ENCODE data around the gene INTS1.

Gene INTS1

DNA sequence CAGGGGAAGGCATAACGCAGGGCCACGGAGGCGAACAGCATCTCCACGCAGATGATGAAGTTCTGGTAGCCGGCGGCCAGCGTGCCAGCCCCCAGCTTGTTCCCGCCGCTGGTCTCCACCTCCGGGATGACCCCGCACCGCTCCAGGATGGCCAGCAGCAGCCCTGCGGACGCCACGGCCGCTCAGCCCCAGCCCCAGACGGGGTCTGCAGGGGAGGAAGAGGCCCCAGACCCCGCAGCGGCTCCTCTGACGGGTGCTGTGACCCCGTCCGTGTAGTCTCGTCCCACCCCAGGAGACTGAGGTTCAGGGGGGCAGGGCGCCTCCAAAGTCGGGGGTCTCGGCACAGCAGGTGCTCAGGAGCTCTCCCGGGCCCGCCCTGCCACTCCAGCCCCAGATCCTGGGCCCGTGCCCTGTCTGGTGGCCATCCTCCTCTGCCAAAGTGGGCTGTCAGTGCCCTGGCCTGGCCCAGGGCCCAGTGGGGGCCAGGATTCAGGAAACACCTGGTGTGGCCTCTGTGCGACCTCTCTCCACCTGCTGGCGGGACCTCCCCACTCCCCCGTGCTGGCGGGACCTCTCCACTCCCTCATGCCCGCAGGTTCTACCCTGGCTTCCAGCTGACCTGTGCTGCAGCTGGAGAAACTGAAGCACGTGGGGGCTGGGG, 43.7 kb upstream of the INTS1 start:
- Histone ChIP-seq H3K9ac (no peak overlapping the region), H3K4me1 (no peaks in the 10 kb centered on the region), H3K9me3 (ENCODE audit: control insufficient read depth, low read length) (no peaks in the 10 kb centered on the region), H3K27ac (no peak overlapping the region), H3K27me3 (ENCODE audit: control insufficient read depth, insufficient read depth, low read length) (no peaks in the 10 kb centered on the region), H3K4me3 (ENCODE audit: low read depth, low read length) (no peak overlapping the region), H2AFZ (no peak overlapping the region), H3K79me2 (no peaks in the 10 kb centered on the region), H3K36me3 (ENCODE audit: control insufficient read depth, insufficient read depth, low read length) (no peaks in the 10 kb centered on the region), H3K4me2 (ENCODE audit: low read length) (no peak overlapping the region)
- TF ChIP-seq CTCF (IDR thresholded peaks at IDR 0.05), result no peak

GRCh38 chr7:1546909-1547776, 43.0 kb upstream of the INTS1 start:
- no peaks in the 10 kb centered on the region for H3K4me1 ChIP-seq
- no peaks in the 10 kb centered on the region for H3K9me3 ChIP-seq (ENCODE audit: control insufficient read depth, low read length)
- TF ChIP-seq CTCF (IDR thresholded peaks at IDR 0.05), result no peak
- H3K9ac ChIP-seq, result no peak overlapping the region
- no peak overlapping the region for H3K4me2 ChIP-seq (ENCODE audit: low read length)
- no peaks in the 10 kb centered on the region for H3K27me3 ChIP-seq (ENCODE audit: control insufficient read depth, insufficient read depth, low read length)
- H2AFZ ChIP-seq, result no peak overlapping the region
- H3K79me2 ChIP-seq, result no peaks in the 10 kb centered on the region
- H3K36me3 ChIP-seq (ENCODE audit: control insufficient read depth, insufficient read depth, low read length), result no peaks in the 10 kb centered on the region
- no peak overlapping the region for H3K4me3 ChIP-seq (ENCODE audit: low read depth, low read length)
- H3K27ac ChIP-seq, result no peak overlapping the region

GRCh38 chr7:1546274-1546908, 42.2 kb upstream of the INTS1 start:
- Histone ChIP-seq H3K4me2 (ENCODE audit: low read length) (no peak overlapping the region), H3K9ac (no peak overlapping the region), H3K27ac (no peak overlapping the region), H3K4me1 (no peaks in the 10 kb centered on the region), H2AFZ (no peak overlapping the region), H3K4me3 (ENCODE audit: low read depth, low read length) (no peak overlapping the region), H3K79me2 (no peaks in the 10 kb centered on the region), H3K27me3 (ENCODE audit: control insufficient read depth, insufficient read depth, low read length) (no peaks in the 10 kb centered on the region), H3K9me3 (ENCODE audit: control insufficient read depth, low read length) (no peaks in the 10 kb centered on the region), H3K36me3 (ENCODE audit: control insufficient read depth, insufficient read depth, low read length) (no peaks in the 10 kb centered on the region)
- no peak for TF ChIP-seq CTCF (IDR thresholded peaks at IDR 0.05)

- no peaks in the 10 kb centered on the region for H3K9me3 ChIP-seq (ENCODE audit: control insufficient read depth, low read length)
- TF ChIP-seq CTCF (IDR thresholded peaks at IDR 0.05), result no peak
- no peak overlapping the region for H3K4me2 ChIP-seq (ENCODE audit: low read length)
- no peak overlapping the region for H3K27ac ChIP-seq
- no peaks in the 10 kb centered on the region for H3K27me3 ChIP-seq (ENCODE audit: control insufficient read depth, insufficient read depth, low read length)
- H3K9ac ChIP-seq, result no peak overlapping the region
- no peak overlapping the region for H2AFZ ChIP-seq
- H3K36me3 ChIP-seq (ENCODE audit: control insufficient read depth, insufficient read depth, low read length), result no peaks in the 10 kb centered on the region
- H3K4me1 ChIP-seq, result no peaks in the 10 kb centered on the region
- no peaks in the 10 kb centered on the region for H3K79me2 ChIP-seq
- no peak overlapping the region for H3K4me3 ChIP-seq (ENCODE audit: low read depth, low read length)
These were observed 41.4 kb upstream of the INTS1 start for GRCh38 chr7:1545417-1546246.

Data from parathyroid adenoma (tissue), 2 donors.